ENCODE data around the gene BCO2. TPM values are rescaled to one million over a fixed set of nuclear protein-coding genes. Genes with fewer than 3 reads are reported as not detected.

BCO2 gene
- total and polyA plus RNA-seq, 2 experiments from 2014 or later: 44.2 to 69.4 TPM

GRCh38 chr11:112134473-112134872, 40.8 kb upstream of the BCO2 start:
- no peaks in the 10 kb centered on the region for H3K4me1 ChIP-seq (ENCODE audit: low read depth)
- H3K9me3 ChIP-seq (ENCODE audit: low read depth): no peaks in the 10 kb centered on the region
- H3K27ac ChIP-seq: no peak overlapping the region
- no peaks in the 10 kb centered on the region for H3K36me3 ChIP-seq
- TF ChIP-seq, protein P1, sequence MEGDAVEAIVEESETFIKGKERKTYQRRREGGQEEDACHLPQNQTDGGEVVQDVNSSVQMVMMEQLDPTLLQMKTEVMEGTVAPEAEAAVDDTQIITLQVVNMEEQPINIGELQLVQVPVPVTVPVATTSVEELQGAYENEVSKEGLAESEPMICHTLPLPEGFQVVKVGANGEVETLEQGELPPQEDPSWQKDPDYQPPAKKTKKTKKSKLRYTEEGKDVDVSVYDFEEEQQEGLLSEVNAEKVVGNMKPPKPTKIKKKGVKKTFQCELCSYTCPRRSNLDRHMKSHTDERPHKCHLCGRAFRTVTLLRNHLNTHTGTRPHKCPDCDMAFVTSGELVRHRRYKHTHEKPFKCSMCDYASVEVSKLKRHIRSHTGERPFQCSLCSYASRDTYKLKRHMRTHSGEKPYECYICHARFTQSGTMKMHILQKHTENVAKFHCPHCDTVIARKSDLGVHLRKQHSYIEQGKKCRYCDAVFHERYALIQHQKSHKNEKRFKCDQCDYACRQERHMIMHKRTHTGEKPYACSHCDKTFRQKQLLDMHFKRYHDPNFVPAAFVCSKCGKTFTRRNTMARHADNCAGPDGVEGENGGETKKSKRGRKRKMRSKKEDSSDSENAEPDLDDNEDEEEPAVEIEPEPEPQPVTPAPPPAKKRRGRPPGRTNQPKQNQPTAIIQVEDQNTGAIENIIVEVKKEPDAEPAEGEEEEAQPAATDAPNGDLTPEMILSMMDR (IDR thresholded peaks at IDR 0.05; ENCODE audit: low read depth, low read length): no peak
- no peak for DNase-seq (ENCODE audit: low read depth in 1 of 2, low spot score in 1 of 2)
- H3K27me3 ChIP-seq: no peaks in the 10 kb centered on the region
- no peak overlapping the region for H3K4me3 ChIP-seq

DNA sequence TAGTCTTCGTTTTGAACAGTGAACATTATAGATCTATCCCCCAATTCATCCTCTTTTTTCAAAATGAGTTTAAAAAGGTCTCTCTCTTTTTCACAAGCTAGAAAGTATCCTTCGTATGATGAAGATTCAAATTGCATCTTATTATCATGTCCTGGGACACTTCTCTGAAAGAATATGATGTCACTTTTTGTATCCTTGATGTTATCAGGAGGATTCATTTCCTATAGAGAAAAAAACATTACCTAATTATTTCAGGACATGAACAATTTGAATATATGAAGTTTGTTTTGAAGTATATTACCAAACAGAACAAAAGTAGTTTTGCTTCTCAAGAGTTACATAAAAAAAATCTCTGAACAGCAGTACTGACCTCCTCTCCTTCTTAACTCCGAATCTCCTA, 31.7 kb upstream of the BCO2 start:
- no peaks in the 10 kb centered on the region for H3K36me3 ChIP-seq
- H3K9me3 ChIP-seq (ENCODE audit: low read depth): no peaks in the 10 kb centered on the region
- no peak for DNase-seq (ENCODE audit: low read depth in 1 of 2, low spot score in 1 of 2)
- no peaks in the 10 kb centered on the region for H3K4me1 ChIP-seq (ENCODE audit: low read depth)
- TF ChIP-seq, protein P1 (IDR thresholded peaks at IDR 0.05; ENCODE audit: low read depth, low read length): no peak
- H3K27ac ChIP-seq: no peak overlapping the region
- no peaks in the 10 kb centered on the region for H3K27me3 ChIP-seq
- no peak overlapping the region for H3K4me3 ChIP-seq

DNA sequence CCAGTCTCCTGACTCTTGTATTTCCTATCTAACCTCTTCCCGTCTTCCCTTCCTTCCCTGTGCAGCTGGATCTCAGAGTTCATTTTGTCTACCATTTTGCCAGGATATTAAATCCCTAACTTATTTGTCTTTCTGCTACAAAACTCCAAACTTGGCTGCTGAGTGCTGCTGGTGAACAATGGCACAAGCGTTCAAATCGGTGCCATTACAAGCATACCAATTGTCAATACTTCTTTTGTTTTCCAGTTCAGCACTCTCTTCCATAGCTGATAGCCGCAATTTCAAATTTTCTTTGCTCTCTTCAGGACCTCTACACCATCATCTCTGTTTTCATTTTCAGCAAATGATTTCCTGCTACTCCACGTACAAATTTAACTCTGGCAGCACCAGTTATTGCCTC, 24.8 kb upstream of the BCO2 start:
- Histone ChIP-seq H3K27me3 (peaks cover 6% of the 10 kb centered on the region), H3K36me3 (no peaks in the 10 kb centered on the region), H3K27ac (no peak overlapping the region), H3K9me3 (ENCODE audit: low read depth) (no peaks in the 10 kb centered on the region), H3K4me1 (ENCODE audit: low read depth) (no peaks in the 10 kb centered on the region), H3K4me3 (no peak overlapping the region)
- TF ChIP-seq, protein P1 (IDR thresholded peaks at IDR 0.05; ENCODE audit: low read depth, low read length): no peak
- no peak for DNase-seq (ENCODE audit: low read depth in 1 of 2, low spot score in 1 of 2)

DNA sequence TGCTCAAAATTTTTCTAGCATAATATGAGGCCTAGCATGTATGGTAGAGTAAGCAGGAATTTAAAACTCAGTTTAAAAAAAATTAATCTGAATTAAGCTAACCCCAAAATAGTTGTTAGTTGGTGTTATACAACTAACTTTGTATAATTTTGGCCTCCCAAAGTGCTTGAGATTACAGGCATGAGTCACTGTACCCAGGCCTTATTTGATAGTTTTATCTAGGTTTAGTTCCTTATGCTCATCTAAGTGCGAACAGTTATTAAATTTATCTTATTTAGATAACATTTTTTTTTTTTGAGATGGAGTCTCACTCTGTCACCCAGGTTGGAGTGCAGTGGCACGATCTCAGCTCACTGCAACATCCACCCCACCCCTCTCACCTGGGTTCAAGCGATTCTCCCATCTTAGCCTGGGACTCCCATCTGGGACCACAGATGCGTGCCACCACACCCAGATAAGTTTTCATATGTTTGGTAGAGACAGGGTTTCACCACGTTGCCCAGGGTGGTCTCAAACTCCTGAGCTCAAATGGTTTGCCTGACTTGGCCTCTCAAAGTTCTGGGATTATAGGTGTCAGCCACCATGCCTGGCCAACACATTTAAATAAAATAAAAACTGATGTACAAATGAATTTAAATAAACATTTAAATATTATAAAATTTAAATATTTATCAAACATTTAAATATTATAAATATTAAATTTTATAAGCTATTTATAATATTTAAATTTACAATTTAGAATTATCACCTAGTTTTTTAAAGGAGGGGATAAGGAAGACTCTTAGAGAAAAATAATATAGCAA, 19.0 kb upstream of the BCO2 start:
- no peaks in the 10 kb centered on the region for H3K9me3 ChIP-seq (ENCODE audit: low read depth)
- no peak overlapping the region for H3K4me3 ChIP-seq
- H3K36me3 ChIP-seq: no peaks in the 10 kb centered on the region
- DNase-seq (ENCODE audit: low read depth in 1 of 2, low spot score in 1 of 2): peak in 1 of 2 donors; percentile 32
- no peaks in the 10 kb centered on the region for H3K27me3 ChIP-seq
- no peak overlapping the region for H3K27ac ChIP-seq
- H3K4me1 ChIP-seq (ENCODE audit: low read depth): no peaks in the 10 kb centered on the region
- TF ChIP-seq, protein P1 (IDR thresholded peaks at IDR 0.05; ENCODE audit: low read depth, low read length): no peak

DNA sequence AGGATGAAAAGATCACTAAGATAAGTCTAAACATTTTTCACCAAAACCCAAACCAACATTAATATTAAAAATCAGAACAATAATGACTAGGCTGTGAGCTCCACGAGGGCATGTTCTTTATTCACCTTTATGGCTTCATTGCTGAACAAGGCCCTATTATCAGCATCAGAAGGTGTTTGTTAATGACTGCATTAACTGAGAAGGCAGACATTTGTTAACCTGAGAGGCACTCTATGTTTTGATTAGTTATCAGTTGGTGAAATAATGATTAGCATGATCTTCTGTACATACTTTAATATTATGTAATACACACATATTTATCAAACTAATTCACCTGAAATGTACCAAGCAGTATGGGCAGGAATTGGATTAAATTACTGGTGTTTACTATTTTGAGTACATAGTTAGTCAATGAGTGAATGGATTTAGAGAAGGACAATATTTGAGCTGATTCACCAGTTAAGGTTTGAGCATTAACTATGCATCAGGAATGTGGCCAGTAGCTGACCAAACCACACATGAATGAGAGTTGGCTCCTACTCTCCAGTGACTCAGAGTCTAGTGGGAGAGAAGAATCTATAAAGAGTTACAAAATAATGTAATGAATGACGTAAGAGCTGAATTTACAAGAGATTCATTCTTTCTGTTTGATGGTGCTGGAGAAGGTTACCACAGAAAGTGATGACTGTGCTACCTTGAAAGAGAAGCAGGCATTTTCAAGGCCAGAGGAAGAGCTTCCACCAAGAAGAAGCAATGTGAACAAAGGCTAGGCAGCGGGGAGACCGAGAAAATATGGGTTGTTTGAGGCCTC, 18.2 kb upstream of the BCO2 start:
- Histone ChIP-seq H3K4me3 (no peak overlapping the region), H3K36me3 (no peaks in the 10 kb centered on the region), H3K4me1 (ENCODE audit: low read depth) (no peaks in the 10 kb centered on the region), H3K9me3 (ENCODE audit: low read depth) (no peaks in the 10 kb centered on the region), H3K27ac (no peak overlapping the region), H3K27me3 (no peaks in the 10 kb centered on the region)
- DNase-seq (ENCODE audit: low read depth in 1 of 2, low spot score in 1 of 2): peak in 1 of 2 donors; percentile 98
- TF ChIP-seq, protein P1 (IDR thresholded peaks at IDR 0.05; ENCODE audit: low read depth, low read length): no peak

All from cardiac muscle cell (in vitro differentiated cells and primary cell).